ENCODE data around the gene PALMD.

Gene PALMD

DNA sequence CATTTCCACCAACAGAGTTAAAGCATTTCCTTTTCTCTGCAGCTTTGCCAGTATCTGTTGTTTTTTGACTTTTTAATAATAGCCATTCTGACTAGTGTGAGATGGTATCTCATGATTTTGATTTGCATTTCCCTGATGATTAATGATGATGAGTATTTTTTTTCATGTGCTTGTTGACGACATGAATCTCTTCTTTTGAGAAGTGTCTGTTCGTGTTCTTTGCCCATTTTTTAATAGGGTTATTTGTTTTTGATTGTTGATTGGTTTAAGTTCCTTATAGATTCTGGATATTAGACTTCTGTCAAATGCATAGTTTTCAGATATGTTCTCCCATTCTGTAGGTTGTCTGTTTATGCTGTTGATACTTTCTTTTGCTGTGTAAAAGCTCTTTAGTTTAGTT, 37.9 kb upstream of the PALMD start:
- Histone ChIP-seq H3K36me3 (no peaks in the 10 kb centered on the region), H3K4me3 (no peak overlapping the region), H3K27ac (no peak overlapping the region), H3K27me3 (no peaks in the 10 kb centered on the region), H3K4me1 (no peaks in the 10 kb centered on the region), H3K9me3 (no peaks in the 10 kb centered on the region)
- DNase-seq: no peak
- TF ChIP-seq, protein P1, sequence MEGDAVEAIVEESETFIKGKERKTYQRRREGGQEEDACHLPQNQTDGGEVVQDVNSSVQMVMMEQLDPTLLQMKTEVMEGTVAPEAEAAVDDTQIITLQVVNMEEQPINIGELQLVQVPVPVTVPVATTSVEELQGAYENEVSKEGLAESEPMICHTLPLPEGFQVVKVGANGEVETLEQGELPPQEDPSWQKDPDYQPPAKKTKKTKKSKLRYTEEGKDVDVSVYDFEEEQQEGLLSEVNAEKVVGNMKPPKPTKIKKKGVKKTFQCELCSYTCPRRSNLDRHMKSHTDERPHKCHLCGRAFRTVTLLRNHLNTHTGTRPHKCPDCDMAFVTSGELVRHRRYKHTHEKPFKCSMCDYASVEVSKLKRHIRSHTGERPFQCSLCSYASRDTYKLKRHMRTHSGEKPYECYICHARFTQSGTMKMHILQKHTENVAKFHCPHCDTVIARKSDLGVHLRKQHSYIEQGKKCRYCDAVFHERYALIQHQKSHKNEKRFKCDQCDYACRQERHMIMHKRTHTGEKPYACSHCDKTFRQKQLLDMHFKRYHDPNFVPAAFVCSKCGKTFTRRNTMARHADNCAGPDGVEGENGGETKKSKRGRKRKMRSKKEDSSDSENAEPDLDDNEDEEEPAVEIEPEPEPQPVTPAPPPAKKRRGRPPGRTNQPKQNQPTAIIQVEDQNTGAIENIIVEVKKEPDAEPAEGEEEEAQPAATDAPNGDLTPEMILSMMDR (IDR thresholded peaks at IDR 0.05): no peak
- intact Hi-C loops (cut with DNase I; ENCODE audit: low total_unique reads): no loop called here

DNA sequence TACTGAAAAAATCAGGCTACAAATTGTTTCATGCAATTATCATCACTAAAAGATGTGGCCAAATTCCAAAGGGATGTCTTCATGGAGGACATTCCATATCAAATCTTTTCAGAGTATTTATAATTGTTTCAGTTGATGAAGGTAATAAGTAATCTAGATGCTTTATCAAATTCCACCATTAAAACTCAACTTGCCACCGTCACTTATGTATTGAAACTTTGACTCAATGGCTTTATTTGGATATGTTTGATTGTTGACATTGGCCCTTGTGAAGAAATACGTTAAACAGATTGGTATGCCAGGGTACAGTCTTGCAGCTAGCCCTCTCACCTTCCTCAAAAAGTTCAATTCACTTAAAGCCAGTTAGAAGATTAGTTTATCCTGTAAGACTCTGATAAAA, 32.2 kb upstream of the PALMD start:
- DNase-seq: no peak
- no peak overlapping the region for H3K4me3 ChIP-seq
- no peaks in the 10 kb centered on the region for H3K36me3 ChIP-seq

DNA sequence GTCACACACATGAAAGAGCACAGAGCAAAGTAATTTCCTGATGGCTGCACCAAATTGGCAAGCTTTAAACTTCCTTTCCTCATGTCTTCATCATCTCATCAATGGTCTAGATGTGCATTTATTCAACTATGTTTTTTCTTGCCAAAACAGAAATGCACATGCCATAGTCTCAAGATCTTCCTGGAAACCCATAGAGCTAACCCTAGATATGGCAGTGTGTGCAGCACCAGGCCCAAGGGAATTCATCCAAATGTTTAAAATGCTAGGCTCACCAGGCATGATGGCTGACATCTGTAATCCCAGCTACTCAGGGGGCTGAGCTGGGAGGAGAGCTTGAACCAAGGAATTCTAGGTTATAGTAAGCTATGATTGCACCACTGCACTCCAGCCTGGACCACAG, 31.2 kb upstream of the PALMD start:
- Histone ChIP-seq H3K4me1 (no peaks in the 10 kb centered on the region), H3K27ac (no peak overlapping the region), H3K27me3 (no peaks in the 10 kb centered on the region), H3K4me3 (no peak overlapping the region), H3K9me3 (no peaks in the 10 kb centered on the region), H3K36me3 (no peaks in the 10 kb centered on the region)
- intact Hi-C loops (cut with DNase I; ENCODE audit: low total_unique reads): no loop called here
- TF ChIP-seq, protein P1 (IDR thresholded peaks at IDR 0.05): no peak
- no peak for DNase-seq

More for the DNA sequence above, 32.2 kb upstream of the PALMD start:
- intact Hi-C loops (cut with DNase I; ENCODE audit: low total_unique reads): no loop called here
- no peaks in the 10 kb centered on the region for H3K9me3 ChIP-seq
- no peaks in the 10 kb centered on the region for H3K27me3 ChIP-seq
- no peaks in the 10 kb centered on the region for H3K4me1 ChIP-seq
- H3K27ac ChIP-seq: no peak overlapping the region
- TF ChIP-seq, protein P1 (IDR thresholded peaks at IDR 0.05): no peak

DNA sequence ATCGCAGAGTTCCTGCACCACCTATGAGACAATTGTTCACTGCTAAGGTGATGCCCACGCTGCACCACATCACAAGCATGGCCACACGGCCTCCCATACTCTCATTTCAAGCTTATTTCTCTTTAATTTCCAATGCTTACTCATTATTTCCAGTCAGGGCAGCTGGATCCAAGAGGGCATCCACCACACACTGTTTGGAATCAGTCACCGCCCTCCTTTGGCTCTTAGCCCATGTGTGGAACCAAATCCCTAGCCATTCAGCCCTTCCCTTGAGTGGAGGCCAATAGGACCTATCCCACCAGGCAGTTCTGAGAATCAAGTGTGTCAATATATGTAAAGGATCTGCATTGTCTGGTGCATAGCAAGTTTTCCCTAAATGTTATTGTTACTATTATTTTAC, 26.3 kb upstream of the PALMD start:
- Histone ChIP-seq H3K27me3 (no peaks in the 10 kb centered on the region), H3K9me3 (no peaks in the 10 kb centered on the region), H3K4me1 (no peaks in the 10 kb centered on the region), H3K4me3 (no peak overlapping the region), H3K27ac (no peak overlapping the region), H3K36me3 (no peaks in the 10 kb centered on the region)
- DNase-seq: no peak
- TF ChIP-seq, protein P1 (IDR thresholded peaks at IDR 0.05): no peak
- intact Hi-C loops (cut with DNase I; ENCODE audit: low total_unique reads): no loop called here

DNA sequence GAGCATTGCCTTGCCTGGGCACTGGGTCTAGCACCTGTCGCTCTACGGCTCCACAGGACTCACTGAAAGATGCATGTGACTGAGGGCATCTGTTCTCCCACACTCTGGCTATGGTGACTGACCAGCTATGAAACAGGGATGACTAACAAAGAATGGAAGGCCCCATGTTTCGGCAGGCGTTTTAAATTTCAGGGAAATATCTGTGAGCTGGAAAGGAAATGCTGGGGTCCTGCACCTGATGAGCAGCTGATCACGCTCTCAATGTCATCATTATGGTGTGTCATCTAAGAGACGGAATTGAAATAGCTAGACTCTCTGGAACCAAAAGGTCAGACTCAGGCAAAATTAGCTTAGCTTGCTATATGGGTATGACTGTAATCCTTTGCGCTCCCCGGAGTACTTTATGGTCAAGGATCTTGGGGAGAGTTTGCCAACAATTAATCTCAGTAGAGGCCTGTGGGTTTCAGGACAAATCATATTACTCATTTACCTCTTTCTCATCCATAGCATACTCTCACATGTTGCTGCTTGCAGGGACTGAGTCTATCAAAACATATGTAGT, 24.5 kb upstream of the PALMD start:
- Histone ChIP-seq H3K9me3 (no peaks in the 10 kb centered on the region), H3K4me3 (no peak overlapping the region), H3K36me3 (no peaks in the 10 kb centered on the region), H3K4me1 (no peaks in the 10 kb centered on the region), H3K27me3 (no peaks in the 10 kb centered on the region), H3K27ac (no peak overlapping the region)
- intact Hi-C loops (cut with DNase I; ENCODE audit: low total_unique reads): no loop called here
- DNase-seq: no peak
- TF ChIP-seq, protein P1 (IDR thresholded peaks at IDR 0.05): no peak

Data from tibial artery (tissue), 4 donors.